BE2C (cell line): ENCODE data around the gene KLHL26.

ENCODE experiments used
- DNase-seq: peaks from one replicate; pipeline ENCODE4 v3.0.0-alpha.2; 2020
- H3K27me3 ChIP-seq: fragments of 250-450 bp; sonication (Bioruptor Pico); 2 replicates; pipeline ENCODE4 v1.5.1; 2020; ENCODE audit warnings: mild to moderate bottlenecking
- H3K36me3 ChIP-seq: fragments of 250-450 bp; sonication (Bioruptor Pico); 2 replicates; pipeline ENCODE4 v1.5.1; 2020; ENCODE audit warnings: mild to moderate bottlenecking
- H3K4me1 ChIP-seq: fragments of 250-450 bp; sonication (Bioruptor Pico); 2 replicates; pipeline ENCODE4 v1.5.1; 2020
- H3K4me3 ChIP-seq: 2 replicates; pipeline ENCODE4 v1.5.1; 2011; ENCODE audit warnings: low read depth, low read length
- H3K9me3 ChIP-seq: fragments of 250-450 bp; sonication (Bioruptor Pico); 2 replicates; pipeline ENCODE4 v1.5.1; 2020
- TF ChIP-seq, protein P1 (sequence below): IDR thresholded peaks from 2 replicates; pipeline ENCODE4 v1.5.1; 2012; ENCODE audit warnings: mild to moderate bottlenecking, low read depth, low read length

KLHL26 gene

DNA sequence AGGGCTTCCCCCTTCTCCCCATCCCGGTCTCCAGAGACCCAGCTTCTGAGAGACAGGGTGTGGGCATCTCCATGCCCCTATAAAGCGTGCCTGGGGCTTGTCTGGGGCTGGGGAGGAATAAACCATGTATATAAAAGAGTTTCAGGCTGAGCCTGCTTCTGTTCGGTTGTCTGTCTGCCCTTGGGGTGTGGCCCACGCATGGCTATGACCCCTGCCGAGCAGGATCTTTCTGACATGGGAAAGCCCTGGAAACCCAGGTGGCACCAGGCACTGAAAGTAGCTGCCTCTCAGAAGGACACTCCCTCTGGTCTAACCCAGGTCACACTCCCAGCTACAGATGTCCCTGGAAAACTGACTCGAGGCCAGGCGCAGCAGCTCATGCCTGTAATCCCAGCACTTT is 15.9 kb upstream of the KLHL26 start:
- H3K4me1 ChIP-seq: no peaks in the 10 kb centered on the region
- DNase-seq: no peak
- H3K36me3 ChIP-seq: no peaks in the 10 kb centered on the region
- no peaks in the 10 kb centered on the region for H3K27me3 ChIP-seq
- no peak overlapping the region for H3K4me3 ChIP-seq
- H3K9me3 ChIP-seq: no peaks in the 10 kb centered on the region
- TF ChIP-seq, protein P1, sequence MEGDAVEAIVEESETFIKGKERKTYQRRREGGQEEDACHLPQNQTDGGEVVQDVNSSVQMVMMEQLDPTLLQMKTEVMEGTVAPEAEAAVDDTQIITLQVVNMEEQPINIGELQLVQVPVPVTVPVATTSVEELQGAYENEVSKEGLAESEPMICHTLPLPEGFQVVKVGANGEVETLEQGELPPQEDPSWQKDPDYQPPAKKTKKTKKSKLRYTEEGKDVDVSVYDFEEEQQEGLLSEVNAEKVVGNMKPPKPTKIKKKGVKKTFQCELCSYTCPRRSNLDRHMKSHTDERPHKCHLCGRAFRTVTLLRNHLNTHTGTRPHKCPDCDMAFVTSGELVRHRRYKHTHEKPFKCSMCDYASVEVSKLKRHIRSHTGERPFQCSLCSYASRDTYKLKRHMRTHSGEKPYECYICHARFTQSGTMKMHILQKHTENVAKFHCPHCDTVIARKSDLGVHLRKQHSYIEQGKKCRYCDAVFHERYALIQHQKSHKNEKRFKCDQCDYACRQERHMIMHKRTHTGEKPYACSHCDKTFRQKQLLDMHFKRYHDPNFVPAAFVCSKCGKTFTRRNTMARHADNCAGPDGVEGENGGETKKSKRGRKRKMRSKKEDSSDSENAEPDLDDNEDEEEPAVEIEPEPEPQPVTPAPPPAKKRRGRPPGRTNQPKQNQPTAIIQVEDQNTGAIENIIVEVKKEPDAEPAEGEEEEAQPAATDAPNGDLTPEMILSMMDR: no peak

DNA sequence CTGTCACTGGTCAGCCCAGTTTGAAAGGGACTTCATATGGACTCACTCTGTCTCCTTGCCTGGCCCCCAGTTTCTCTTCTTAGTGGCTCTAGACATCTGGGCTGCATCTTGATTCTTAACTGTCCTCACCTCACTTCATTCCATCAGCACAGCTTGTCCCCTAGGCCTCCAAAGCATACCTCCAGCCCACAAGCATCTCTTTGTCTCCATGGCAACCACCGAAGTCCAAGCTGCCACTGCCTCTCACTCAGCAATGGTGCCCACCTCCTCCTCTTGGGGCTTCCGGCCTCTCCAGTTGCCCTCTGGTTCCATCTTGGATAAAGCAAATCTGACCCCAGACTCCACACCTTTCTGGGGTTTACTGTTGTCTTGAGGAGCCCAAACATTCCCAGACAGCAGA is 9.9 kb upstream of the KLHL26 start:
- H3K9me3 ChIP-seq: no peaks in the 10 kb centered on the region
- no peaks in the 10 kb centered on the region for H3K27me3 ChIP-seq

DNA sequence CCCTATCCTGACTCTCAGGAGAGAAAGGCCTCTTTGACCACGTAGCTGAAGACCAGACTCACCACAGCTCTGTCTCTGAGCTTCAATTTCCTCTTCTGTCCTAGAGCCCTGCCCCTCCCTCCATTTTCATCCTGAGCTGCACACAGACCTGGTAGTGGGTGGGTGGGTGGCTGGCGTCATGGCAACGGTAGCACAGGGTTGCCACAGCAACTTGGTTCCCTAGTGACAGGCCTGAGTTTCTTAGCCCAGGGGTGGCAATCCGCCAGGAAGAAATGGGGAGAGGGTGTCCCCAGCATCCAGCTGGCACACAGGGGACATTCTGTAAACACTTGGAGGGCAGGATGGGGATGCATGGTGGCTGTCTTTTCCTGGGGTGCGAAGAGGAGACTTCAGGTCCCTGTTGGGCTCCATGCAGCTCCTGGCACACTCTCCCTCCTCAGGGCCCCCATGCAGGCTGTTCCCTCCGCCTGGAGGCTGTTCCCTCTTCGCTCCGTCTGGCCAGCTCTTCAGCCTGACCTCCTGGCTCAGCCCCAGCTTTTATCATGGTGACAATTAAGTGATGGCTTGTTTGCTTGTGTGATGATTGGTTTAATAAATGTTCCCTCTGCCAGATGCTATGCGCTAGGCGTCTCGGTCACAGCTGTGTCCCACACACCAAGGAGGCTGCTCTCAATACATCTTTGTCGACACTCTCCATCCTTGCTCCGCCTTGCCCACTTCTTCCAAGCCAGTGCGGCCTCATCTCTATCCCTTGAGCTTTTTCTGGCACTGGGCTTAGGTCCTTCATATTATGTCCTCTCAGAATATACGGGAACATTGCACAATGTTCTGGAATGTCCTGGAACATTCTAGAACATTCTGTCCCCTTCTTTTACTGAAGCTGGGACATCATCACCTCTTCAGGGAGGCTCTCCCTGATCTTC is 7.4 kb upstream of the KLHL26 start:
- Histone ChIP-seq H3K4me1 (no peaks in the 10 kb centered on the region), H3K36me3 (no peaks in the 10 kb centered on the region), H3K27me3 (no peaks in the 10 kb centered on the region), H3K4me3 (no peak overlapping the region), H3K9me3 (no peaks in the 10 kb centered on the region)
- no peak for DNase-seq
- TF ChIP-seq, protein P1: no peak

More for the DNA sequence above, 9.9 kb upstream of the KLHL26 start:
- TF ChIP-seq, protein P1: no peak
- Histone ChIP-seq H3K4me1 (no peaks in the 10 kb centered on the region), H3K36me3 (no peaks in the 10 kb centered on the region), H3K4me3 (no peak overlapping the region)
- DNase-seq: no peak

DNA sequence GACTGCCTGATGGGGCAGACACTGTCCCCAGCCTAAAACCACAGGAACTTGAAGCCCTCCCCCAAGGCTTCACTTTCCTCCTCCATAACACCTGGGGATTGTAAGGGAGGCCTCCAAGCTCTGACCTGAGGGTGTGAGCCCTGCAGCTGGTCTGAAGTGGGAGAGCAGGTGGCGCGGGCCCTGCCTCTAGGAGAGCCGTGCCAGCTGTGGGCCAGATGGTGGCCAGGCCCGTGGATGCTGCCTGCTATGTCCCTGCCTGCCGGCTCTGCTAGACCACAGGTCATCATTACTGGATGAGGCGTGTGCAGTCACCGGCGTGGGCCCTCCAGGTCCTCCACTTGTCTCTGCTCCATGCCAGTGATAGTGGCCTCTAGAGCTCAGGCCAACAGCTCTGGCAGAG is 3.5 kb upstream of the KLHL26 start:
- H3K27me3 ChIP-seq: no peaks in the 10 kb centered on the region

DNA sequence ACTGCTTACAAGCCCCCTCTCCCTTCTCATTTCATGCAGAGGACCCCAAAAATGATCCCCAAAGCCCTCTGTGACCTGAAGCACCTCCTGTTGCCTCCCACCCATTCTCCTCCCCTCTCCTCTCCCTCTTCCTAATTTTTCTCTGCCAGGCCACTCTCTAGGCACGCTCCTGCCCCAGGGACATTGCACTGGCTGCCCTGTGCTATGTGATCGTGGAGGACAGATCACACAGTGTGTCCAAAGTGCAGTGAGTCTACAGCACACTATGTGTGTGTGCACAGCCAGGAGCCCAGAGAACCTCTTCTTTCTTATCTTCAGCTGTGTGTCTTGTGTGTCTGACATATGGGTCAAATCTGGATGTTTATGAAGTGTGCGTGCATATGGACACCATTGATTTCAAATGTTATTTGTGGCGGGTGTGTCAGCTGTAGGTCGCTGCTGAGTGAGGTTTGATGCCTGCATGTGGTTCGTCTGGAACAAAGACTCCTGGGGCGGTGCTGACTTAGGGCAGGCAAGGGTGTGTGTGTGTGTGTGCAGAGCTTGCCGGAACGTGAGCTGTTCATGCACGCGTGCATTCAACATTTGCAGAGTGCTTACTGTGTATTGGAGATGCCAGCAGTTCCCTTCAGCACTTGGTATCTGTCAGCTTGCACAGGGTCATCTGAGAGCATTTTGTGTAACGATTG is 2.1 kb upstream of the KLHL26 start:
- TF ChIP-seq, protein P1: no peak
- Histone ChIP-seq H3K27me3 (no peaks in the 10 kb centered on the region), H3K36me3 (no peaks in the 10 kb centered on the region), H3K4me1 (no peaks in the 10 kb centered on the region), H3K4me3 (no peak overlapping the region), H3K9me3 (no peaks in the 10 kb centered on the region)
- DNase-seq: no peak

More for the DNA sequence above, 3.5 kb upstream of the KLHL26 start:
- Histone ChIP-seq H3K36me3 (no peaks in the 10 kb centered on the region), H3K9me3 (no peaks in the 10 kb centered on the region), H3K4me3 (no peak overlapping the region), H3K4me1 (no peaks in the 10 kb centered on the region)
- TF ChIP-seq, protein P1: no peak
- no peak for DNase-seq

DNA sequence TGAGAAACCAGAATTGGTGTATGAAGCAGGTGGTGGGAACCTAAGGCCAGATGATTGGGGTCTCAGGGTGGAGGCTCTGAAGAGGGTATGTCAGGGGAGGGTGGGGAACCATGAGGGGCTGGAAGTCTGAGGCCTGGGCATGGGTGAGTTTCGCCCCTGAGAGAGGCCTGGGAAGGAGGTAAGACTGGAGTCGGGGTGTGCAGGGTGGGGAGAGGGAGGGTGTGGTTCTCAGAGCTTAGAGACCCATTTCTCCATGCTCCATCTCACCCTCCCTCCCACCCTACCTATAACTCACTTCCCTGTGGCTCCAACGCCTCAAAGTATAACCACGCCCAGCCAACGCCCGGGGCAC is 1.0 kb upstream of the KLHL26 start:
- Histone ChIP-seq H3K9me3 (no peaks in the 10 kb centered on the region), H3K4me3 (no peak overlapping the region), H3K27me3 (no peaks in the 10 kb centered on the region), H3K36me3 (no peaks in the 10 kb centered on the region), H3K4me1 (no peaks in the 10 kb centered on the region)
- TF ChIP-seq, protein P1: no peak
- DNase-seq: no peak
